ENCODE data around the gene PRND. TPM values are rescaled to one million over a fixed set of nuclear protein-coding genes. Genes with fewer than 3 reads are reported as not detected.
"Not testable (repeated sequence)": the region's sequence is repeated elsewhere in the genome, so short reads cannot be mapped to it uniquely, and the experiment has no call there.

PRND gene
- total and polyA plus RNA-seq, 2 donors (not counting 1 experiment from before 2014, with no cell fraction given): not detected

GRCh38 chr20:4749326-4749725 is 27.6 kb downstream of the PRND start:
- Histone ChIP-seq H3K79me2 (ENCODE audit: control insufficient read depth, insufficient read depth, low read length) (no peaks in the 10 kb centered on the region), H3K36me3 (ENCODE audit: control insufficient read depth, insufficient read depth, low read length) (no peaks in the 10 kb centered on the region), H3K4me2 (ENCODE audit: extremely low read depth, insufficient read depth, low read length) (no peak overlapping the region), H3K9ac (ENCODE audit: insufficient read depth, low read length) (no peak overlapping the region), H3K4me1 (ENCODE audit: control insufficient read depth, extremely low read depth, insufficient read depth, low read length) (no peaks in the 10 kb centered on the region), H3K27me3 (ENCODE audit: control insufficient read depth, insufficient read depth, low read length) (peaks cover 14% of the 10 kb centered on the region), H3K4me3 (replicated peaks in 1 of 4; ENCODE audit: control extremely low read depth in 1 of 4, insufficient read depth in 1 of 4, low read depth in 3 of 4, low read length in 4 of 4) (no peak overlapping the region), H2AFZ (ENCODE audit: low read length) (no peak overlapping the region), H3K9me3 (ENCODE audit: control insufficient read depth, insufficient read depth, low read depth, low read length) (no peaks in the 10 kb centered on the region), H3K27ac (ENCODE audit: insufficient read depth, low read length) (no peak overlapping the region), H4K20me1 (ENCODE audit: control insufficient read depth, extremely low read depth, insufficient read depth, low read length) (no peaks in the 10 kb centered on the region)
- TF ChIP-seq CTCF (conservative IDR thresholded peaks at IDR 0.05 in 1 of 2, IDR thresholded peaks at IDR 0.05 in 1 of 2; ENCODE audit: low read depth in 1 of 2, low read length in 2 of 2): no peak
- no peak for TF ChIP-seq EZH2 (IDR thresholded peaks at IDR 0.05; ENCODE audit: low read length, missing control alignments)
- DNase-seq (ENCODE audit: low read depth in 2 of 2): no peak

- no peak overlapping the region for H2AFZ ChIP-seq (ENCODE audit: low read length)
- no peak overlapping the region for H3K4me2 ChIP-seq (ENCODE audit: extremely low read depth, insufficient read depth, low read length)
- H3K4me1 ChIP-seq (ENCODE audit: control insufficient read depth, extremely low read depth, insufficient read depth, low read length): no peaks in the 10 kb centered on the region
- peaks cover 14% of the 10 kb centered on the region for H3K27me3 ChIP-seq (ENCODE audit: control insufficient read depth, insufficient read depth, low read length)
- no peak for TF ChIP-seq EZH2 (IDR thresholded peaks at IDR 0.05; ENCODE audit: low read length, missing control alignments)
- no peak for TF ChIP-seq CTCF (conservative IDR thresholded peaks at IDR 0.05 in 1 of 2, IDR thresholded peaks at IDR 0.05 in 1 of 2; ENCODE audit: low read depth in 1 of 2, low read length in 2 of 2)
- no peak for DNase-seq (ENCODE audit: low read depth in 2 of 2)
- no peaks in the 10 kb centered on the region for H3K36me3 ChIP-seq (ENCODE audit: control insufficient read depth, insufficient read depth, low read length)
- no peak overlapping the region for H3K9ac ChIP-seq (ENCODE audit: insufficient read depth, low read length)
- no peak overlapping the region for H3K27ac ChIP-seq (ENCODE audit: insufficient read depth, low read length)
- no peaks in the 10 kb centered on the region for H4K20me1 ChIP-seq (ENCODE audit: control insufficient read depth, extremely low read depth, insufficient read depth, low read length)
- H3K9me3 ChIP-seq (ENCODE audit: control insufficient read depth, insufficient read depth, low read depth, low read length): no peaks in the 10 kb centered on the region
- H3K4me3 ChIP-seq (replicated peaks in 1 of 4; ENCODE audit: control extremely low read depth in 1 of 4, insufficient read depth in 1 of 4, low read depth in 3 of 4, low read length in 4 of 4): no peak overlapping the region
- H3K79me2 ChIP-seq (ENCODE audit: control insufficient read depth, insufficient read depth, low read length): no peaks in the 10 kb centered on the region
Observed at GRCh38 chr20:4750381-4750780, 28.7 kb downstream of the PRND start.

GRCh38 chr20:4759100-4759884 is 37.6 kb downstream of the PRND start:
- H3K27me3 ChIP-seq (ENCODE audit: control insufficient read depth, insufficient read depth, low read length); H3K4me2 ChIP-seq (ENCODE audit: extremely low read depth, insufficient read depth, low read length); DNase-seq (ENCODE audit: low read depth in 2 of 2); H3K9ac ChIP-seq (ENCODE audit: insufficient read depth, low read length); H3K4me3 ChIP-seq (replicated peaks in 1 of 4; ENCODE audit: control extremely low read depth in 1 of 4, insufficient read depth in 1 of 4, low read depth in 3 of 4, low read length in 4 of 4); H3K4me1 ChIP-seq (ENCODE audit: control insufficient read depth, extremely low read depth, insufficient read depth, low read length); H4K20me1 ChIP-seq (ENCODE audit: control insufficient read depth, extremely low read depth, insufficient read depth, low read length); H3K9me3 ChIP-seq (ENCODE audit: control insufficient read depth, insufficient read depth, low read depth, low read length); H3K36me3 ChIP-seq (ENCODE audit: control insufficient read depth, insufficient read depth, low read length); H3K27ac ChIP-seq (ENCODE audit: insufficient read depth, low read length); H2AFZ ChIP-seq (ENCODE audit: low read length); H3K79me2 ChIP-seq (ENCODE audit: control insufficient read depth, insufficient read depth, low read length): not testable (repeated sequence)
